Keratinocyte (primary cell): ENCODE measurements around the gene ASTN2. TPM values are rescaled to one million over a fixed set of nuclear protein-coding genes. Genes with fewer than 3 reads are reported as not detected.

Experiments
- DNase-seq: peaks from one replicate; pipeline ENCODE4 v3.0.0-alpha.2; 2011; ENCODE audit warnings: low read depth, missing footprints, low spot score
- FAIRE-seq: peaks from 2 replicates; lab custom pipeline; 2011; peaks lifted over from hg19 to GRCh38; lab: Jason Lieb, UNC
- H2AFZ ChIP-seq: 2 replicates; pipeline ENCODE4 v1.6.0; 2012; ENCODE audit warnings: low read length, control low read depth, inconsistent platforms; ENCODE audit not compliant: control insufficient read depth
- H3K27ac ChIP-seq: 2 replicates; pipeline ENCODE4 v1.5.1; 2011; ENCODE audit warnings: low read length; ENCODE audit not compliant: control insufficient read depth, insufficient read depth
- H3K27me3 ChIP-seq: 3 replicates; pipeline ENCODE4 v1.6.0; 2011; ENCODE audit warnings: low read length; ENCODE audit not compliant: control insufficient read depth, insufficient read depth; ENCODE audit errors: extremely low read depth
- H3K36me3 ChIP-seq, 2 experiments: 2 replicates in 1 of 2; 3 replicates in 1 of 2; pipeline ENCODE4 v1.5.1; 2011; ENCODE audit warnings: low read length in 2 of 2, mild to moderate bottlenecking in 1 of 2; ENCODE audit not compliant: control insufficient read depth in 2 of 2, insufficient read depth in 2 of 2; ENCODE audit errors: extremely low read depth in 1 of 2
- H3K4me1 ChIP-seq: 3 replicates; pipeline ENCODE4 v1.5.1; 2011; ENCODE audit warnings: low read length; ENCODE audit not compliant: control insufficient read depth, insufficient read depth; ENCODE audit errors: extremely low read depth
- H3K4me2 ChIP-seq: 3 replicates; pipeline ENCODE4 v1.6.0; 2011; ENCODE audit warnings: low read depth, low read length; ENCODE audit not compliant: control insufficient read depth, insufficient read depth; ENCODE audit errors: extremely low read depth
- H3K4me3 ChIP-seq, 3 experiments: fragments of 200-600 bp in 1 of 3; sonication (generic) in 1 of 3; 2 replicates in 2 of 3; 3 replicates in 1 of 3; pipeline ENCODE4 v1.5.1; 2011 to 2016; ENCODE audit warnings: low read length in 3 of 3, mild to moderate bottlenecking in 3 of 3, control low read depth in 2 of 3, inconsistent platforms in 1 of 3, low read depth in 1 of 3, mixed read lengths in 1 of 3, mixed run types in 1 of 3, moderate library complexity in 1 of 3; ENCODE audit not compliant: control insufficient read depth in 2 of 3, insufficient read depth in 2 of 3; ENCODE audit errors: extremely low read depth in 1 of 3
- H3K79me2 ChIP-seq: 2 replicates; pipeline ENCODE4 v1.6.0; 2012; ENCODE audit warnings: low read length; ENCODE audit not compliant: control insufficient read depth, insufficient read depth
- H3K9ac ChIP-seq: 3 replicates; pipeline ENCODE4 v1.6.0; 2011; ENCODE audit warnings: low read length; ENCODE audit not compliant: control insufficient read depth, insufficient read depth; ENCODE audit errors: extremely low read depth
- H3K9me1 ChIP-seq: 3 replicates; pipeline ENCODE4 v1.6.0; 2011; ENCODE audit warnings: low read length; ENCODE audit not compliant: control insufficient read depth, insufficient read depth; ENCODE audit errors: extremely low read depth
- H3K9me3 ChIP-seq: 2 replicates; pipeline ENCODE4 v1.5.1; 2012; ENCODE audit warnings: low read depth, low read length; ENCODE audit not compliant: control insufficient read depth
- H4K20me1 ChIP-seq: 3 replicates; pipeline ENCODE4 v1.6.0; 2011; ENCODE audit warnings: low read length; ENCODE audit not compliant: control insufficient read depth, insufficient read depth; ENCODE audit errors: extremely low read depth
- CTCF ChIP-seq, 3 experiments: IDR thresholded peaks in 1 of 3; conservative IDR thresholded peaks in 1 of 3; optimal IDR thresholded peaks in 1 of 3; 2 replicates in 2 of 3; 3 replicates in 1 of 3; pipeline versions ENCODE3 to v1.5.1; 2011; ENCODE audit warnings: low read length in 3 of 3, mild to moderate bottlenecking in 3 of 3, moderate library complexity in 2 of 3, control low read depth in 1 of 3, inconsistent platforms in 1 of 3; ENCODE audit not compliant: insufficient read depth in 2 of 3; ENCODE audit errors: extremely low read depth in 1 of 3
- EZH2 ChIP-seq: IDR thresholded peaks from one replicate; pipeline ENCODE4 v1.6.1; 2012; ENCODE audit warnings: inconsistent platforms, mild to moderate bottlenecking, low read length, moderate library complexity
- dilution Hi-C: fragments of 300-500 bp; cut with MboI; formaldehyde crosslinking; loops from one replicate; pipeline ENCODE4 v1.7.0; 2020; ENCODE audit warnings: low sequenced_read_pairs; ENCODE audit not compliant: extremely low pct_ligation_motif_present
- polyA plus RNA-seq, 5 experiments: library from polyadenylated mRNA; depleted of rRNA in 3 of 5; stranded (reverse) in 3 of 5; stranded (forward) in 1 of 5; unstranded in 1 of 5; fragments of >200 nt; gene quantifications; 1 replicate in 1 of 5; 2 replicates in 3 of 5; 3 replicates in 1 of 5; pipeline versions ENCODE4 v1.2.1 to v1.2.3, GENCODE V29; 2011 to 2012; ENCODE audit warnings: missing spikeins in 2 of 5, low read depth in 1 of 5, low replicate concordance in 1 of 5

Gene ASTN2
- polyA plus RNA-seq, 1 donor (not counting 4 experiments of a cell fraction or from before 2014, with no cell fraction given): 0.31 TPM

- Histone ChIP-seq H3K4me1 (peaks cover 28% of the 10 kb centered on the region), H3K27me3 (no peaks in the 10 kb centered on the region), H3K79me2 (no peaks in the 10 kb centered on the region), H4K20me1 (no peaks in the 10 kb centered on the region), H3K9me3 (no peaks in the 10 kb centered on the region), H2AFZ (no peak overlapping the region), H3K4me2 (no peak overlapping the region), H3K4me3 (no peak overlapping the region), H3K9me1 (no peaks in the 10 kb centered on the region), H3K9ac (no peak overlapping the region), H3K27ac (peak overlapping the region; percentile 19), H3K36me3 (no peaks in the 10 kb centered on the region)
- FAIRE-seq (peak; percentile 80), DNase-seq (no peak)
- dilution Hi-C loops: no loop called here
- TF ChIP-seq EZH2 (no peak), CTCF (optimal IDR thresholded peaks at IDR 0.05 in 1 of 3, IDR thresholded peaks at IDR 0.05 in 1 of 3, conservative IDR thresholded peaks at IDR 0.05 in 1 of 3; ENCODE audit: extremely low read depth in 1 of 3, insufficient read depth in 2 of 3, low read length in 3 of 3) (no peak)
Measured at GRCh38 chr9:116566677-116567488, 848.0 kb downstream of the ASTN2 start.

GRCh38 chr9:116565986-116566385 is 848.9 kb downstream of the ASTN2 start:
- Histone ChIP-seq H2AFZ (no peak overlapping the region), H3K9me3 (no peaks in the 10 kb centered on the region), H3K4me2 (no peak overlapping the region), H3K4me3 (no peak overlapping the region), H3K9me1 (no peaks in the 10 kb centered on the region), H4K20me1 (no peaks in the 10 kb centered on the region), H3K36me3 (no peaks in the 10 kb centered on the region), H3K9ac (no peak overlapping the region), H3K4me1 (peaks cover 28% of the 10 kb centered on the region), H3K27me3 (no peaks in the 10 kb centered on the region), H3K79me2 (no peaks in the 10 kb centered on the region), H3K27ac (peak overlapping the region; percentile 19)
- TF ChIP-seq EZH2 (no peak), CTCF (optimal IDR thresholded peaks at IDR 0.05 in 1 of 3, IDR thresholded peaks at IDR 0.05 in 1 of 3, conservative IDR thresholded peaks at IDR 0.05 in 1 of 3; ENCODE audit: extremely low read depth in 1 of 3, insufficient read depth in 2 of 3, low read length in 3 of 3) (no peak)
- DNase-seq (peak; percentile 30), FAIRE-seq (peak; percentile 81)
- dilution Hi-C loops: no loop called here
